ENCODE results near the gene SNN. TPM values are rescaled to one million over a fixed set of nuclear protein-coding genes. Genes with fewer than 3 reads are reported as not detected.

Gene SNN
- total RNA-seq, 1 donor from 2014 or later, result 48.4 TPM

- no peak for DNase-seq (ENCODE audit: extremely low read depth, low read depth, low spot score)
Measured at GRCh38 chr16:11635113-11635652, 33.1 kb upstream of the SNN start.

- no peak for DNase-seq (ENCODE audit: extremely low read depth, low read depth, low spot score)
Measured at GRCh38 chr16:11635679-11636171, 32.5 kb upstream of the SNN start.

- no peak for DNase-seq (ENCODE audit: extremely low read depth, low read depth, low spot score)
Measured at GRCh38 chr16:11636172-11636721, 32.0 kb upstream of the SNN start.

GRCh38 chr16:11637320-11637719 is 30.9 kb upstream of the SNN start:
- no peak for DNase-seq (ENCODE audit: extremely low read depth, low read depth, low spot score)

- no peak for DNase-seq (ENCODE audit: extremely low read depth, low read depth, low spot score)
Measured at GRCh38 chr16:11638140-11638539, 30.1 kb upstream of the SNN start.

- no peak for DNase-seq (ENCODE audit: extremely low read depth, low read depth, low spot score)
Measured at GRCh38 chr16:11639008-11639562, 29.2 kb upstream of the SNN start.

- no peak for DNase-seq (ENCODE audit: extremely low read depth, low read depth, low spot score)
Measured at GRCh38 chr16:11639925-11640899, 28.0 kb upstream of the SNN start.

- DNase-seq (ENCODE audit: extremely low read depth, low read depth, low spot score), result no peak
Measured at GRCh38 chr16:11640987-11641817, 27.1 kb upstream of the SNN start.

- no peak for DNase-seq (ENCODE audit: extremely low read depth, low read depth, low spot score)
Measured at GRCh38 chr16:11642765-11643116, 25.5 kb upstream of the SNN start.

- no peak for DNase-seq (ENCODE audit: extremely low read depth, low read depth, low spot score)
Measured at GRCh38 chr16:11649276-11649675, 19.0 kb upstream of the SNN start.

- DNase-seq (ENCODE audit: extremely low read depth, low read depth, low spot score), result no peak
Measured at GRCh38 chr16:11650641-11651591, 17.3 kb upstream of the SNN start.

- no peak for DNase-seq (ENCODE audit: extremely low read depth, low read depth, low spot score)
Measured at GRCh38 chr16:11651796-11652195, 16.5 kb upstream of the SNN start.

GRCh38 chr16:11655655-11656054 is 12.6 kb upstream of the SNN start:
- no peak for DNase-seq (ENCODE audit: extremely low read depth, low read depth, low spot score)

- no peak for DNase-seq (ENCODE audit: extremely low read depth, low read depth, low spot score)
Measured at GRCh38 chr16:11657556-11657955, 10.7 kb upstream of the SNN start.

- DNase-seq (ENCODE audit: extremely low read depth, low read depth, low spot score), result no peak
Measured at GRCh38 chr16:11658896-11659708, 9.2 kb upstream of the SNN start.

GRCh38 chr16:11660565-11660964 is 7.7 kb upstream of the SNN start:
- no peak for DNase-seq (ENCODE audit: extremely low read depth, low read depth, low spot score)

- DNase-seq (ENCODE audit: extremely low read depth, low read depth, low spot score), result no peak
Measured at GRCh38 chr16:11662582-11662981, 5.7 kb upstream of the SNN start.

- DNase-seq (ENCODE audit: extremely low read depth, low read depth, low spot score), result no peak
Measured at GRCh38 chr16:11665071-11665491, 3.2 kb upstream of the SNN start.

Data from glomerular endothelial cell (primary cell).